ENCODE data around the gene RCAN1.

GRCh38 chr21:34500191-34500590 is 114.7 kb downstream of the RCAN1 start:
- TF ChIP-seq, protein P1, sequence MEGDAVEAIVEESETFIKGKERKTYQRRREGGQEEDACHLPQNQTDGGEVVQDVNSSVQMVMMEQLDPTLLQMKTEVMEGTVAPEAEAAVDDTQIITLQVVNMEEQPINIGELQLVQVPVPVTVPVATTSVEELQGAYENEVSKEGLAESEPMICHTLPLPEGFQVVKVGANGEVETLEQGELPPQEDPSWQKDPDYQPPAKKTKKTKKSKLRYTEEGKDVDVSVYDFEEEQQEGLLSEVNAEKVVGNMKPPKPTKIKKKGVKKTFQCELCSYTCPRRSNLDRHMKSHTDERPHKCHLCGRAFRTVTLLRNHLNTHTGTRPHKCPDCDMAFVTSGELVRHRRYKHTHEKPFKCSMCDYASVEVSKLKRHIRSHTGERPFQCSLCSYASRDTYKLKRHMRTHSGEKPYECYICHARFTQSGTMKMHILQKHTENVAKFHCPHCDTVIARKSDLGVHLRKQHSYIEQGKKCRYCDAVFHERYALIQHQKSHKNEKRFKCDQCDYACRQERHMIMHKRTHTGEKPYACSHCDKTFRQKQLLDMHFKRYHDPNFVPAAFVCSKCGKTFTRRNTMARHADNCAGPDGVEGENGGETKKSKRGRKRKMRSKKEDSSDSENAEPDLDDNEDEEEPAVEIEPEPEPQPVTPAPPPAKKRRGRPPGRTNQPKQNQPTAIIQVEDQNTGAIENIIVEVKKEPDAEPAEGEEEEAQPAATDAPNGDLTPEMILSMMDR (IDR thresholded peaks at IDR 0.05; ENCODE audit: low read depth, low read length, missing input control), result no peak
- TF ChIP-seq GABPA (IDR thresholded peaks at IDR 0.05 in 1 of 2, conservative IDR thresholded peaks at IDR 0.05 in 1 of 2), result no peak
- no peak for TF ChIP-seq YY1 (IDR thresholded peaks at IDR 0.05)
- no peak for TF ChIP-seq JUND (IDR thresholded peaks at IDR 0.05)
- TF ChIP-seq SP1 (IDR thresholded peaks at IDR 0.05), result no peak
- TF ChIP-seq, protein P2, sequence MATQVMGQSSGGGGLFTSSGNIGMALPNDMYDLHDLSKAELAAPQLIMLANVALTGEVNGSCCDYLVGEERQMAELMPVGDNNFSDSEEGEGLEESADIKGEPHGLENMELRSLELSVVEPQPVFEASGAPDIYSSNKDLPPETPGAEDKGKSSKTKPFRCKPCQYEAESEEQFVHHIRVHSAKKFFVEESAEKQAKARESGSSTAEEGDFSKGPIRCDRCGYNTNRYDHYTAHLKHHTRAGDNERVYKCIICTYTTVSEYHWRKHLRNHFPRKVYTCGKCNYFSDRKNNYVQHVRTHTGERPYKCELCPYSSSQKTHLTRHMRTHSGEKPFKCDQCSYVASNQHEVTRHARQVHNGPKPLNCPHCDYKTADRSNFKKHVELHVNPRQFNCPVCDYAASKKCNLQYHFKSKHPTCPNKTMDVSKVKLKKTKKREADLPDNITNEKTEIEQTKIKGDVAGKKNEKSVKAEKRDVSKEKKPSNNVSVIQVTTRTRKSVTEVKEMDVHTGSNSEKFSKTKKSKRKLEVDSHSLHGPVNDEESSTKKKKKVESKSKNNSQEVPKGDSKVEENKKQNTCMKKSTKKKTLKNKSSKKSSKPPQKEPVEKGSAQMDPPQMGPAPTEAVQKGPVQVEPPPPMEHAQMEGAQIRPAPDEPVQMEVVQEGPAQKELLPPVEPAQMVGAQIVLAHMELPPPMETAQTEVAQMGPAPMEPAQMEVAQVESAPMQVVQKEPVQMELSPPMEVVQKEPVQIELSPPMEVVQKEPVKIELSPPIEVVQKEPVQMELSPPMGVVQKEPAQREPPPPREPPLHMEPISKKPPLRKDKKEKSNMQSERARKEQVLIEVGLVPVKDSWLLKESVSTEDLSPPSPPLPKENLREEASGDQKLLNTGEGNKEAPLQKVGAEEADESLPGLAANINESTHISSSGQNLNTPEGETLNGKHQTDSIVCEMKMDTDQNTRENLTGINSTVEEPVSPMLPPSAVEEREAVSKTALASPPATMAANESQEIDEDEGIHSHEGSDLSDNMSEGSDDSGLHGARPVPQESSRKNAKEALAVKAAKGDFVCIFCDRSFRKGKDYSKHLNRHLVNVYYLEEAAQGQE (IDR thresholded peaks at IDR 0.05), result no peak

Measured in liver (tissue), 3 donors.